Kidney (tissue), 14 donors: ENCODE measurements around the gene TRIM9. TPM values are rescaled to one million over a fixed set of nuclear protein-coding genes. Genes with fewer than 3 reads are reported as not detected.

Experiments
- DNase-seq, 5 donors: peaks; one replicate each; pipeline ENCODE4 v3.0.0-alpha.2; 2013 to 2020
- FAIRE-seq: peaks from 2 replicates; lab custom pipeline; 2012; peaks lifted over from hg19 to GRCh38; lab: Jason Lieb, UNC
- H3K27ac ChIP-seq, 2 donors: one replicate each; pipeline ENCODE4 v1.7.0; 2013; ENCODE audit warnings: low read depth in 2 of 2, low read length in 2 of 2, inconsistent platforms in 1 of 2
- H3K27me3 ChIP-seq: one replicate; pipeline ENCODE4 v1.7.1; 2013; ENCODE audit warnings: low read length, inconsistent platforms; ENCODE audit not compliant: control insufficient read depth, insufficient read depth
- H3K36me3 ChIP-seq, 3 donors: one replicate each; pipeline versions ENCODE4 v1.7.0 to v1.7.1; 2013; ENCODE audit warnings: low read length in 3 of 3, control low read depth in 1 of 3, inconsistent platforms in 1 of 3; ENCODE audit not compliant: insufficient read depth in 3 of 3, control insufficient read depth in 2 of 3
- H3K4me1 ChIP-seq, 3 donors: one replicate each; pipeline versions ENCODE4 v1.7.0 to v1.7.1; 2013; ENCODE audit warnings: low read length in 3 of 3, inconsistent platforms in 1 of 3, low read depth in 1 of 3; ENCODE audit not compliant: control insufficient read depth in 2 of 3, insufficient read depth in 2 of 3
- H3K4me3 ChIP-seq, 3 donors: one replicate each; pipeline versions ENCODE4 v1.7.0 to v1.8.1; 2013; ENCODE audit warnings: low read length in 3 of 3, control low read depth in 1 of 3, inconsistent platforms in 1 of 3
- H3K9ac ChIP-seq, 3 donors: one replicate each; pipeline versions ENCODE4 v1.7.0 to v1.7.1; 2013; ENCODE audit warnings: low read length in 3 of 3, control low read depth in 1 of 3, inconsistent platforms in 1 of 3
- H3K9me3 ChIP-seq, 3 donors: one replicate each; pipeline versions ENCODE4 v1.7.0 to v1.7.1; 2013; ENCODE audit warnings: low read length in 3 of 3, control low read depth in 1 of 3, inconsistent platforms in 1 of 3; ENCODE audit not compliant: control insufficient read depth in 2 of 3, insufficient read depth in 1 of 3
- CTCF ChIP-seq: IDR thresholded peaks from 3 replicates; pipeline ENCODE4 v1.5.1; 2012; ENCODE audit warnings: mild to moderate bottlenecking, moderate library complexity, borderline replicate concordance; ENCODE audit not compliant: insufficient read depth; ENCODE audit errors: extremely low read depth
- intact Hi-C: fragments of 100-400 bp; cut with DNase I; formaldehyde crosslinking; loops from one replicate; pipeline ENCODE4 v1.11.1; 2022
- polyA plus RNA-seq: library from polyadenylated mRNA; stranded (reverse); fragments of 350-450 nt; fragmentation: Illumina TruSeq; extraction: RNeasy Lipid Tissue Mini Kit (QIAGEN cat#74804); gene quantifications from one replicate; pipeline ENCODE4 v1.2.3, GENCODE V29; 2014; ENCODE audit warnings: low read depth, low replicate concordance; ENCODE audit not compliant: insufficient read depth
- total RNA-seq: library from RNA; stranded (reverse); fragmentation: NEBNext Ultra II Directional; extraction: Animal tissue kit (Norgen Biotek cat#: 25700); gene quantifications from one replicate; pipeline ENCODE4 v1.2.1, GENCODE V29; 2021
- donor health status: control.
- donor health status: control.
- donor health status: control.
- donor health status: control.
- donor health status: control.
- donor health status: DM: yes; HTN: yes; CAD: no.
- donor health status: Normal renal cell carcinoma (clear cell type).

TRIM9 gene
- total and polyA plus RNA-seq, 2 donors from 2014 or later: 0.67 to 2.0 TPM

- intact Hi-C loops: no loop called here
- Histone ChIP-seq H3K27ac (no peak overlapping the region), H3K4me1 (no peaks in the 10 kb centered on the region), H3K9ac (no peak overlapping the region), H3K4me3 (no peak overlapping the region), H3K9me3 (no peaks in the 10 kb centered on the region), H3K27me3 (no peaks in the 10 kb centered on the region), H3K36me3 (no peaks in the 10 kb centered on the region)
- TF ChIP-seq CTCF: no peak
- FAIRE-seq: no peak
- no peak for DNase-seq
These were observed 157.6 kb downstream of the TRIM9 start for GRCh38 chr14:50937325-50937724.

GRCh38 chr14:50936882-50937281 lies 158.0 kb downstream of the TRIM9 start:
- no peaks in the 10 kb centered on the region for H3K9me3 ChIP-seq
- H3K36me3 ChIP-seq: no peaks in the 10 kb centered on the region
- no peaks in the 10 kb centered on the region for H3K4me1 ChIP-seq
- no peak overlapping the region for H3K27ac ChIP-seq
- H3K9ac ChIP-seq: no peak overlapping the region
- no peak for TF ChIP-seq CTCF
- no peaks in the 10 kb centered on the region for H3K27me3 ChIP-seq
- FAIRE-seq (no peak), DNase-seq (no peak)
- intact Hi-C loops: no loop called here
- no peak overlapping the region for H3K4me3 ChIP-seq

- FAIRE-seq: no peak
- Histone ChIP-seq H3K4me3 (no peak overlapping the region), H3K9ac (no peak overlapping the region), H3K27ac (no peak overlapping the region), H3K27me3 (no peaks in the 10 kb centered on the region), H3K4me1 (no peaks in the 10 kb centered on the region), H3K9me3 (no peaks in the 10 kb centered on the region), H3K36me3 (peaks cover 0 to 5% (median 4%) of the 10 kb centered on the region in 3 donors)
- DNase-seq: no peak
- TF ChIP-seq CTCF: no peak
- intact Hi-C loops: no loop called here
These were observed 158.9 kb downstream of the TRIM9 start for GRCh38 chr14:50936016-50936340.
